ENCODE measurements around the gene PNKD.
"Not testable (repeated sequence)": the region's sequence is repeated elsewhere in the genome, so short reads cannot be mapped to it uniquely, and the experiment has no call there.

GRCh38 chr2:218314764-218315163 lies 44.4 kb downstream of the PNKD start:
- TF ChIP-seq CTCF, POLR2A (IDR thresholded peaks at IDR 0.05): not testable (repeated sequence)

All from adrenal gland (tissue), 5 donors.